GM11168 (cell line): ENCODE results near the gene PIP4K2C.
"Not testable (repeated sequence)": the region's sequence is repeated elsewhere in the genome, so short reads cannot be mapped to it uniquely, and the experiment has no call there.

ENCODE experiments used
- in situ Hi-C: fragments of 300-500 bp; cut with MboI; formaldehyde crosslinking; loops from one replicate; pipeline ENCODE4 v1.12.0; 2022; ENCODE audit warnings: low sequenced_read_pairs; ENCODE audit not compliant: unreplicated experiment

Gene PIP4K2C

DNA sequence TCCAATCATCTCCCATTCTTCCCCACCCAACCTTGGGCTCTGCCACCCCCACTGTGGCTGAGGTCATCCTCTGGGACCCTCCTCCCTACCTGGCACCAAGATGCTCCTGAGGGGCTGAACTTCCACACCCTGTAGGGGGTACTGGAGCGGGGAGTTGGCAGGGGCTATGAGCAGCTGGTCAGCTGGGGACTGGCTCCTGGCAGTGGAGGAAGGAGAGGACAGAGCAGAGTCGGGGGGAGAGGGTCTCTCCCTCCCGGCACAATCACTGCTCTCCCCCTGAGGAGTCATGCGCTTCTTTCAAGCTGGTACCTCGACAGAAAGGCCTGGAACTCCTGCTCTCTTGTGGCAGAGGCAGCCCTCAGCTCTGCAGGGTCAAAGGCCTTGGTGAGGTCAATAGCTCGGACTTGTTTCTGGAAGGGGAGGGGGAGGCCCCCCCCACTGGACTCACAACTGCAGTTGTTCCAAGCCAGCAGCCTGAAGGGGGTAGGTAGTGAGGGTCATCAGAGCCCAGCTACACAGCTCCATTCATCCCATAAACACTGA, 40.0 kb downstream of the PIP4K2C start:
- in situ Hi-C loops: no loop called here

DNA sequence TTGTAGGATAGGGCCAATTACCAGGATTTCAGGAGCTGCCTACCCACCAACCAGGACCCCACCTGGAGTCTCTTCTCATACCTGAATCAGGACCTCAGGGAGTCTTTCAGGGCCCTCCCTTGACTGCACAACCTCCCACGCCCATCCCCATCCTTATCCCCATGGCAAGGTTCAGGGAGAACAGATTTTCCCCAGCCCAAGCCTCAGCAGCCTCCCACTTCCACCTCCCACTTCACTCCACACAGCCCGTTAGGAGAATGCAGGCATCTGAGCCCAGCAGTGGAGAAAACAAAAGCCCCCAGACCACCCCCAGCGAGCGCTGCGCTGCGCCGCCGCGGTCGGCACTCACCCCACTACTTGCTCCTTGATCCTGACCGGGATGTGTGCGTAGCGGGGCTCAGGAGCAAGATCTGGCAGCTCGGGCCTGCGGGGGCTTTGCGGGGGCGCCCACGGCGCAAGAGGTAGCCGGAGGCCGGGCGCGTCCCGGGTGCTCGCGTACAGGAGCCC, 40.6 kb downstream of the PIP4K2C start:
- in situ Hi-C loops: no loop called here

GRCh38 chr12:57632073-57632957, 41.3 kb downstream of the PIP4K2C start:
- in situ Hi-C loops: no loop called here

DNA sequence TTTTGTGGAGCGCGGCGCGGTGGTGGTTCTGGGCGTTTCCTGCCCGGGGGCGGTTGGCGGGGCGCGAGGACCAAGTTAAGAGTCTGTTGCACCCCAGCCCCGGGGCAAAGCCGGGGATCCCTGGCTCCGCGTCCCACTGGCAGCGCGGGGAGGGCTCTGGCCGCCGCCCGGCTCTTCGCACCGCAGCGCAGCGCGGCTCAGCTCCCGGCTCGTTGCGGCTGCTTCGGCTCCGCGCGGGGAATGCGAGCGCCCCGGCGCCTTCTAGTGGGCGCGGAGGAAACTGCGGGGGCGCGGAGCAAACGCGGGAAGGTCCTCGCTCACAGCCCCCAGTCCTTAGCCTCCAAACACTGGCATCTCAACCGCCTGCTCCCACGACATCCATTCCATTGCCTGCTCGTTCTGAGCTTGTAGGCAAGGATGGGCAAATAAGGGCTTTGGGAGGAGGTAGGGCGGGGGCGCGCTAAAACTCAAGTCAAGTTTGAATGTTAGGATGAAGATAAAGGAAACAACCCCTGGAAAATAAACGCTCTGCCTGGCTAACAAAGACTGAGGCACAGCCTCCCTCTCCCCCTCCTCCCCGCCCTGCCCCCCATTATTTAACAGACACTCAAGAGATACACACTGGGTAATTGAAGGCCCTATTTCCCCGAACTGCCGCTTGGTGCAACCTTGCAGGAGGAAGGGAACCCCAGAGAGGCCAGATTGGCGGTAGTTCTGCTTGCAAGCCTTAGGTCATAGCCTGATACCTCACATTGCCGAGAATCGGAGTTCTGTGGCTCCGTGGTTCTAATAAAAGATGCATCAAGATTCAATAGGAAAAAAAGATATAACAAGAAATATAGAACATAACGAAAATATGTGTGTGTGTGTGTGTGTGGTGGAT, 42.2 kb downstream of the PIP4K2C start, which contains the start of gene B4GALNT1:
TSS of gene B4GALNT1 (minus strand) at position 244 of the 883 bp plus-strand sequence. CDS start 1,069 bp downstream, outside the sequence.
- in situ Hi-C loops: no loop called here

DNA sequence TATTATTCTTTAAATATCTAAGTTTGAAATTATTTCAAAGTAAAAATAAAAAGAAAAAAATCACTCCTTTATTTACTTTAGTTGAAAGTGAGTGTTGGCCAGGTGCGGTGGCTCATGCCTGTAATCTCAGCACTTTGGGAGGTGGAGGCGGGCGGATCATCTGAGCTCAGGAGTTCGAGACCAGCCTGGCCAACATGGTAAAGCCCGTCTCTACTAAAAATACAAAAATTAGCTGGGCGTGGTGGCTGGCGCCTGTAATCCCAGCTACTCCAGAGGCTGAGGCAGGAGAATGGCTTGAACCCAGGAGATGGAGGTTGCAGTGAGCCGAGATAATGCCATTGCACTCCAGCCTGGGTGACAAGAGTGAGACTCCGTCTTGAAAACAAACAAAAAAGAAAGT, 45.7 kb downstream of the PIP4K2C start:
- in situ Hi-C loops: not testable (repeated sequence)

- in situ Hi-C loops: no loop called here
Observed at GRCh38 chr12:57637364-57637763, 46.4 kb downstream of the PIP4K2C start.

- in situ Hi-C loops: no loop called here
Observed at GRCh38 chr12:57638096-57638495, 47.1 kb downstream of the PIP4K2C start.

GRCh38 chr12:57640175-57641042, 49.4 kb downstream of the PIP4K2C start:
- in situ Hi-C loops: no loop called here

DNA sequence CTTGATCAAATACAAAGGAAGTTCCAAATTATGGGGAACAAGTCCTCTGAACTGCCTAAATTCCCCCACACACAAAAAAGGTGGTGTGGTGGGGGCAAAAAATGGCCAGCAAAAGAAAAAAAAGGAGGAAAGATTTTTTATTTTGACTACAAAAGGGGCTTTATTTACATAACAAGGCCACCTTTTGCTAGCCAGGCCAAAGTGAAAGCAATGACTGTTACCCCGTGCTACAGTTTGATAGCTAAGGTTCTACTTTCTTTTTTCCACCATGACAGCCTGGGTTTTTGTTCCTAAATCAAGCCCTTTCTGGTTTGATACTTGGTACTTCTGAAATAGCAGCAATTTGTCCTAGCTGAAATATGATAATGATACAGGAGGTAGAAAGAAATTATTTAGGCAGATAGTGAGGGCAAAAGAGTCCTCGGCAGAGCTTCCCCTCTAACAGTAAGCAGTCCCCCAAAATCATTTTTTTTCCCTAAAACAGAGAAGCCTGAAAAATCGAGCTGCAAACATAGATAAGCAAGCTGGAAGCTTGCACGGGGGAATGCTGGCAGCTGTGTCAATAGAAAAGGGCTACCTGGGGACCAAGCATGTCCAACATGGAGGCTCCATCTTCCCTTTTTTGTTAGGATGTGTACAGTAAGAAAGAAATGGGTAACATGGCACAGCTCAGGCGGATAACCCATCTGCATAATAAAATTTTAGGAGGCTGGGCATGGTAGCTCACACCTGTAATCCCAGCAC, 50.9 kb downstream of the PIP4K2C start:
- in situ Hi-C loops: no loop called here

DNA sequence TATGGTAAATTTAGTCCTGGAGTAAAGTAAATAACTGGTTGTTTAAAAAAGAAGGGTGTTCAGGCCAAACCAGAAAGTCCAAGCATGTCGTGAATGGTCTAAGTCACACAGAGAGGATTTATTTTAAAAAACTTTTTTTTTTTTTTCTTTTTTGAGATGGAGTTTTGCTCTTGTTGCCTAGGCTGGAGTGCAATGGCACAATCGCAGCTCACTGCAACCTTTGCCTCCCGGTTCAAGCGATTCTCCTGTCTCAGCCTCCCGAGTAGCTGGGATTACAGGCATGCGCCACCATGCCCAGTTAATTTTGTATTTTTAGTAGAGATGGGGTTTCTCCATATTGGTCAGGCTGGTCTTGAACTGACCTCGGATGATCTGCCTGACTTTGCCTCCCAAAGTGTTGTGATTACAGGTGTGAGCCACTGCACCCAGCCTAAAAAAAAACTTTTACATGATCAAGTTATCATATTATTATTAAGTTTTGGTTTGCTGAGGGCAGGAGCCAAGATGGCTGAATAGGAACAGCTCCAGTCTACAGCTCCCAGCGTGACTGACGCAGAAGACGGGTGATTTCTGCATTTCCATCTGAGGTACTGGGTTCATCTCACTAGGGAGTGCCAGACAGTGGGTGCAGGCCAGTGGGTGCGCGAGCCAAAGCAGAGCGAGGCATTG, 55.1 kb downstream of the PIP4K2C start:
- in situ Hi-C loops: not testable (repeated sequence)

- in situ Hi-C loops: not testable (repeated sequence)
Observed at GRCh38 chr12:57646659-57647049, 55.7 kb downstream of the PIP4K2C start.
